Stimulated activated CD4-positive, alpha-beta T cell treated with anti-CD3 and anti-CD28 coated beads, Interleukin-2, amount 100 ng/mL, for 48 hours (primary cell): ENCODE results near the gene WRAP73.
"Not testable (repeated sequence)": the region's sequence is repeated elsewhere in the genome, so short reads cannot be mapped to it uniquely, and the experiment has no call there.

ENCODE experiments used
- DNase-seq, 2 donors: peaks; one replicate each; pipeline ENCODE4 v3.0.0-alpha.2; 2020

WRAP73 gene

GRCh38 chr1:3594706-3595377, 55.1 kb downstream of the WRAP73 start:
- no peak for DNase-seq

DNA sequence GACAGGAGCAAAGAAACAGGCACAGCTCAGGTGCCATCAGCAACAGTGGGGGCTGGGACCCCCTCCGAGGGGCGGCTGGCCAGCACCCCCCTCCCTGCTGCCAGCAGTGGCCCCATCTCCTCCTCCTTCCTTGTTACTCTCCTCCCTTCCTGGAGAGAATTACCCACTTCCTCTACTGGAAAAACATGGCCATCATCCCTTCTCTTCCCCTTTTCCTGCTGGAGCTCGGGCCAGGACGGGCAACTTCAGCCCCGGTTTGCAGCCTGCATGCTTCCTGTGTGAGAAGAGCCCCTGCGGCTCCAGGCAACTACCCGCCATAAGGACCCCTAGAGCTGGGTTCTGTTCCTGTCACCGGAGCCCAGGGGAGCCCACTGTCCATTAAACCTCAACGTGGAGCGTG, 56.2 kb downstream of the WRAP73 start:
- DNase-seq: no peak

DNA sequence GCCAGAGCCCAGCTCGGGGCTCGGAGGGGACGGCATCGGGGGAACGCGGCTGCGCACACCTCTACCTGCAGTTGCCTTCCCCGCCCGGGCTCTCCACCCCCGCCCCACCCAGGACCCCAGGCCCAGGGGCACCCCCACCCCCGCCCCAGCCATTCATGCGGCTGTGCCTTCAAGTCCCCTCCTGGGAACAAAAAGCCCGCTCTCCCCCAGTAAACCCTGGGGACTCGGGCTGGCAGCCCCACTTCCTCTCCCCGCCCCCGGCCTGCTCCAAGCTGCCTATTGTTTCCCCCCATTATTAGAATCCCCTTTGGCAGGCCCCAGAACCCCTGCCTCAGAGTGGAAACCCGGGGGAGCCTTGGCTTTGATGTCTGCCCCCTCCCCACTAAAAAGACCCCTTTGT, 56.6 kb downstream of the WRAP73 start:
- DNase-seq: no peak

DNA sequence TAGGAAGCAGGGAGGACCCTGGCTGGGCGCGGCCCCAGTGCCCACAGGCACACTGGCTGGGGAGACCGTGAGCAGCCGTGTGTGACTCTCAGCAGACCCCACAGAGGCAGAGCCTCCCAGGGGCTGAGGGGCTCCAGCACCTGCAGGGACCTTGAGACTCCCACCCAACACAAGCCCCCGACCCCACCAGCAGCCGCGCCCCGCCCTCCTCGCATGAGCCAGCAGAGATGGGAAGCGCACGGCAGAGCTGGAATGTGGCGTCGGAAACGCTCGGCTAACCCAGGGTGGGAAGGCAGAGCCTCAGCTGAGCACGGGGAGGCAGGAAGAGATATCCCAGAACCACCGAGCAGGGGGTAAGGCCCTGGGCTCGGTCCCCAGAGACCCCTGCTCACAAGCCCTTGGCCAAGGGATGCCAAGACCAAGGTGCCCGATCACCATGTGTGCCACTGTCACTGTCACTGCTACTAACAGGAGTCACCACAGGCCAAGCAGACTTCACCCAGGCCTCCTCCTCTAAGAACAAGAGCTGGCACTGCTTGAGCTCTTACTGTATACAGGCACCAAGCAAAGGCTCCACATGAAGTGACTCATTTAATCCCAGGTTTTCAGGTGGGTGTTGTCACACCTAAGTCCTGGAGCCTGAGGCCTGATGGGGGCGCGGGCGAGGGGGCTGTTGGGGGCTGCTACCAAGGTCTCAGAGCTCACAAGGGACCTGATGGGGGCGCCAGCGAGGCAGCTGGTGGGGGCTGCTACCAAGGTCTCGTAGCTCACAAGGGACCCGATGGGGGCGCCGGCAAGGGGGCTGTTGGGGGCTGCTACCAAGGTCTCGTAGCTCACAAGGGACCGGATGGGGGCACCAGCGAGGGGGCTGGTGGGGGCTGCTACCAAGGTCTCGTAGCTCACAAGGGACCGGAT, 58.7 kb downstream of the WRAP73 start:
- no peak for DNase-seq

- no peak for DNase-seq
Observed at GRCh38 chr1:3590139-3590763, 59.7 kb downstream of the WRAP73 start.

- DNase-seq: no peak
Observed at GRCh38 chr1:3588395-3588794, 61.5 kb downstream of the WRAP73 start.

- DNase-seq: no peak
Observed at GRCh38 chr1:3586986-3587759, 62.7 kb downstream of the WRAP73 start.

DNA sequence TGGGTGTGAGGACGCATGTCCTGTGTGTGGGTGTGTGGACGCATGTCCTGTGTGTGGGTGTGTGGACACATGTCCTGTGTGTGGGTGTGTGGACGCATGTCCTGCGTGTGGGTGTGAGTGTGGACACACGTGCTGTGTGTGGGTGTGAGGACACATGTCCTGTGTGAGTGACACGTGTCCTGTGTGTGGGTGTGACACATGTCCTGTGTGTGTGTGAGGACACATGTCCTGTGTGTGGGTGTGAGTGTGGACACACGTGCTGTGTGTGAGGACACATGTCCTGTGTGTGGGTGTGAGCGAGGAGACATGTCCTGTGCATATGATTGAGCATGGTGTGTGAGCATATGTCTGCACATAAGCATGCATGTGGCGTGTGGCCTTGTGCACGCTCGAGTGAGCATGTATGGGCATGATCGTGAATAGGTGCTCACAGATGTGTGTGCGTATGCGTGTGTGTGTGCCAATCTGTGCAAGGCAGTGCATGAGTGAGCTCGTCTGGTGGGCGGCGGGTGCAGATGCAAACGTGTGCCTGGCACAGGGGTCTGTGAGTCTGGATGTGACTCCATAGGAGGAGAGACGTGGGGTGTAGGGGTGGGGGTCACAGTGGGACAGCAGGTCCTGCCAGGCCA, 63.8 kb downstream of the WRAP73 start:
- no peak for DNase-seq

DNA sequence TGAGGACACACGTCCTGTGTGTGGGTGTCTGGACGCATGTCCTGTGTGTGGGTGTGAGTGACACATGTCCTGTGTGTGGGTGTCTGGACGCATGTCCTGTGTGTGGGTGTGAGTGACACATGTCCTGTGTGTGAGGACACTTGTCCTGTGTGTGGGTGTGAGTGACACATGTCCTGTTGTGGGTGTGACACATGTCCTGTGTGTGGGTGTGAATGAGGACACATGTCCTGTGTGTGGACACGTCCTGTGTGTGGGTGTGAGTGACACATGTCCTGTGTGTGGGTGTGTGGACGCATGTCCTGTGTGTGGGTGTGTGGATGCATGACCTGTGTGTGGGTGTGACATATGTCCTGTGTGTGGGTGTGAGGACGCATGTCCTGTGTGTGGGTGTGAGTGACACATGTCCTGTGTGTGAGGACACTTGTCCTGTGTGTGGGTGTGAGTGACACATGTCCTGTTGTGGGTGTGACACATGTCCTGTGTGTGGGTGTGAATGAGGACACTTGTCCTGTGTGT, 64.5 kb downstream of the WRAP73 start:
- DNase-seq: not testable (repeated sequence)

GRCh38 chr1:3584915-3585314, 65.0 kb downstream of the WRAP73 start:
- DNase-seq: no peak

- not testable (repeated sequence) for DNase-seq
Observed at GRCh38 chr1:3583751-3584150, 66.2 kb downstream of the WRAP73 start.

- DNase-seq: no peak
Observed at GRCh38 chr1:3581296-3582036, 68.4 kb downstream of the WRAP73 start.
